Measurements from ENCODE around the gene ZNF580. TPM values are rescaled to one million over a fixed set of nuclear protein-coding genes. Genes with fewer than 3 reads are reported as not detected.

The ZNF580 gene
- total and polyA plus RNA-seq, 2 of the 13 experiments (the other 11 are each of a cell fraction or from before 2014, with no cell fraction given) = 4.4 to 6.0 TPM

- no peak; the same call in 1 of the 2 replicates for TF ChIP-seq MAX (IDR thresholded peaks at IDR 0.05)
- no peak for TF ChIP-seq ETS1 (CRISPR knock-in tag; IDR thresholded peaks at IDR 0.05)
- TF ChIP-seq TCF12 (IDR thresholded peaks at IDR 0.05) = no peak
- no peak for TF ChIP-seq TCF12 (CRISPR knock-in tag; IDR thresholded peaks at IDR 0.05)
- TF ChIP-seq MBNL3 (CRISPR knock-in tag; conservative IDR thresholded peaks at IDR 0.05) = no peak
- 0 out of 2 replicates have a peak, but pooled peaks have one; percentile 71 for TF ChIP-seq ZNF20 (CRISPR knock-in tag; IDR thresholded peaks at IDR 0.05)
- peak; percentile 11; the same call in 1 of the 2 replicates for TF ChIP-seq GATAD2A (CRISPR knock-in tag; IDR thresholded peaks at IDR 0.05)
- no peak for TF ChIP-seq PHB2 (IDR thresholded peaks at IDR 0.05; ENCODE audit: partially characterized antibody)
- TF ChIP-seq ZNF720 (CRISPR knock-in tag; IDR thresholded peaks at IDR 0.05) = no peak
- no peak for TF ChIP-seq ZFP36L1 (CRISPR knock-in tag; IDR thresholded peaks at IDR 0.05)
- TF ChIP-seq HNRNPL (IDR thresholded peaks at IDR 0.05; ENCODE audit: low read depth, low read length) = no peak
- TF ChIP-seq XBP1 (CRISPR knock-in tag; IDR thresholded peaks at IDR 0.05) = no peak
- no peak for TF ChIP-seq ZKSCAN8 (CRISPR knock-in tag; IDR thresholded peaks at IDR 0.05; ENCODE audit: borderline replicate concordance)
- TF ChIP-seq SMAD3 (CRISPR knock-in tag; IDR thresholded peaks at IDR 0.05) = no peak
- no peak for TF ChIP-seq ZFYVE20 (CRISPR knock-in tag; IDR thresholded peaks at IDR 0.05; ENCODE audit: borderline replicate concordance, low read depth)
- TF ChIP-seq ZNF136 (CRISPR knock-in tag; IDR thresholded peaks at IDR 0.05; ENCODE audit: low read depth) = no peak
- TF ChIP-seq ZNF468 (CRISPR knock-in tag; IDR thresholded peaks at IDR 0.05) = no peak
- no peak for TF ChIP-seq ZNF644 (CRISPR knock-in tag; IDR thresholded peaks at IDR 0.05; ENCODE audit: low read depth)
- no peak for TF ChIP-seq ZBTB42 (CRISPR knock-in tag; IDR thresholded peaks at IDR 0.05)
- peak; percentile 85; the same call in 1 of the 2 replicates for TF ChIP-seq ZNF674 (CRISPR knock-in tag; IDR thresholded peaks at IDR 0.05; ENCODE audit: low read depth)
- TF ChIP-seq ZBTB20 (CRISPR knock-in tag; IDR thresholded peaks at IDR 0.05; ENCODE audit: borderline replicate concordance, low read depth) = no peak
- TF ChIP-seq ZNF563 (CRISPR knock-in tag; IDR thresholded peaks at IDR 0.05) = peak; percentile 58
- TF ChIP-seq ZNF841 (CRISPR knock-in tag; IDR thresholded peaks at IDR 0.05; ENCODE audit: borderline replicate concordance) = no peak
- TF ChIP-seq SRSF1 (optimal IDR thresholded peaks at IDR 0.05; ENCODE audit: low read depth, low read length) = peak; percentile 38
- TF ChIP-seq SRSF9 (IDR thresholded peaks at IDR 0.05; ENCODE audit: borderline replicate concordance, insufficient read depth, low read depth, low read length, poor library complexity, severe bottlenecking) = no peak
- peak; percentile 32; the same call in 1 of the 2 replicates for TF ChIP-seq BCL6 (CRISPR knock-in tag; IDR thresholded peaks at IDR 0.05)
- TF ChIP-seq MED1 (CRISPR knock-in tag; IDR thresholded peaks at IDR 0.05) = no peak; the same call in 1 of the 2 replicates
- 0 out of 3 replicates have a peak, but pooled peaks have one; percentile 28 for TF ChIP-seq MXI1 (IDR thresholded peaks at IDR 0.05; ENCODE audit: borderline replicate concordance, low read depth, low read length)
- peak; percentile 72 for TF ChIP-seq HDAC1 (CRISPR knock-in tag; IDR thresholded peaks at IDR 0.05)
- peak; percentile 28; the same call in 1 of the 2 replicates for TF ChIP-seq ZNF225 (CRISPR knock-in tag; IDR thresholded peaks at IDR 0.05)
- TF ChIP-seq POLR2A (IDR thresholded peaks at IDR 0.05; ENCODE audit: insufficient read depth in 1 of 2, low read depth in 2 of 2, low read length in 2 of 2) = peak in 1 of 2 experiments; percentile 47; a peak in 1 of 4 replicates
- TF ChIP-seq GTF2F1 (IDR thresholded peaks at IDR 0.05; ENCODE audit: low read length) = no peak
These were observed 7.2 kb downstream of the ZNF580 start, which contains the start of gene CCDC106 (continued) for GRCh38 chr19:55647732-55648584.
